Measurements from ENCODE around the gene PDE11A.
"Not testable (repeated sequence)": the region's sequence is repeated elsewhere in the genome, so short reads cannot be mapped to it uniquely, and the experiment has no call there.

PDE11A gene

GRCh38 chr2:177874686-177875085, 197.9 kb downstream of the PDE11A start:
- FAIRE-seq = no peak
- DNase-seq (ENCODE audit: insufficient read length, low spot score) = no peak
- TF ChIP-seq POU2F2 (IDR thresholded peaks at IDR 0.05; ENCODE audit: low read depth, low read length) = no peak
- TF ChIP-seq PAX5 (IDR thresholded peaks at IDR 0.05; ENCODE audit: insufficient read depth, low read length, severe bottlenecking) = no peak
- no peak for TF ChIP-seq SPI1 (IDR thresholded peaks at IDR 0.05; ENCODE audit: low read depth, low read length)
- no peak for TF ChIP-seq POLR2AphosphoS5 (IDR thresholded peaks at IDR 0.05; ENCODE audit: low read depth, low read length)
- TF ChIP-seq TAF1 (IDR thresholded peaks at IDR 0.05; ENCODE audit: low read depth, low read length) = no peak
- no peak for TF ChIP-seq POLR2A (IDR thresholded peaks at IDR 0.05; ENCODE audit: low read depth, low read length)

GRCh38 chr2:177873915-177874314, 198.7 kb downstream of the PDE11A start:
- FAIRE-seq (no peak), DNase-seq (ENCODE audit: insufficient read length, low spot score) (no peak)
- TF ChIP-seq TAF1 (IDR thresholded peaks at IDR 0.05; ENCODE audit: low read depth, low read length) = no peak

GRCh38 chr2:177872286-177872685, 200.3 kb downstream of the PDE11A start:
- no peak for TF ChIP-seq POLR2A (IDR thresholded peaks at IDR 0.05; ENCODE audit: low read depth, low read length)
- DNase-seq (ENCODE audit: insufficient read length, low spot score) (no peak), FAIRE-seq (no peak)

- TF ChIP-seq POU2F2 (IDR thresholded peaks at IDR 0.05; ENCODE audit: low read depth, low read length) (no peak), SPI1 (IDR thresholded peaks at IDR 0.05; ENCODE audit: low read depth, low read length) (no peak), POLR2A (IDR thresholded peaks at IDR 0.05; ENCODE audit: low read depth, low read length) (no peak), POLR2AphosphoS5 (IDR thresholded peaks at IDR 0.05; ENCODE audit: low read depth, low read length) (no peak), PAX5 (IDR thresholded peaks at IDR 0.05; ENCODE audit: insufficient read depth, low read length, severe bottlenecking) (no peak), TAF1 (IDR thresholded peaks at IDR 0.05; ENCODE audit: low read depth, low read length) (no peak)
- FAIRE-seq = no peak
- no peak for DNase-seq (ENCODE audit: insufficient read length, low spot score)
Measured at GRCh38 chr2:177869912-177870311, 202.7 kb downstream of the PDE11A start.

- FAIRE-seq = no peak
- TF ChIP-seq PAX5 (IDR thresholded peaks at IDR 0.05; ENCODE audit: insufficient read depth, low read length, severe bottlenecking) (no peak), POLR2AphosphoS5 (IDR thresholded peaks at IDR 0.05; ENCODE audit: low read depth, low read length) (no peak), POLR2A (IDR thresholded peaks at IDR 0.05; ENCODE audit: low read depth, low read length) (no peak), POU2F2 (IDR thresholded peaks at IDR 0.05; ENCODE audit: low read depth, low read length) (no peak), SPI1 (IDR thresholded peaks at IDR 0.05; ENCODE audit: low read depth, low read length) (no peak), TAF1 (IDR thresholded peaks at IDR 0.05; ENCODE audit: low read depth, low read length) (no peak)
Measured at GRCh38 chr2:177869209-177869608, 203.4 kb downstream of the PDE11A start.

GRCh38 chr2:177868806-177869205, 203.8 kb downstream of the PDE11A start:
- FAIRE-seq (no peak), DNase-seq (ENCODE audit: insufficient read length, low spot score) (no peak)
- TF ChIP-seq SPI1 (IDR thresholded peaks at IDR 0.05; ENCODE audit: low read depth, low read length) = no peak
- no peak for TF ChIP-seq POLR2A (IDR thresholded peaks at IDR 0.05; ENCODE audit: low read depth, low read length)
- no peak for TF ChIP-seq PAX5 (IDR thresholded peaks at IDR 0.05; ENCODE audit: insufficient read depth, low read length, severe bottlenecking)
- no peak for TF ChIP-seq POLR2AphosphoS5 (IDR thresholded peaks at IDR 0.05; ENCODE audit: low read depth, low read length)
- no peak for TF ChIP-seq TAF1 (IDR thresholded peaks at IDR 0.05; ENCODE audit: low read depth, low read length)
- TF ChIP-seq POU2F2 (IDR thresholded peaks at IDR 0.05; ENCODE audit: low read depth, low read length) = no peak

More at GRCh38 chr2:177869209-177869608, 203.4 kb downstream of the PDE11A start:
- DNase-seq (ENCODE audit: insufficient read length, low spot score) = no peak

- DNase-seq (ENCODE audit: insufficient read length, low spot score) (no peak), FAIRE-seq (no peak)
- no peak for TF ChIP-seq PAX5 (IDR thresholded peaks at IDR 0.05; ENCODE audit: insufficient read depth, low read length, severe bottlenecking)
Measured at GRCh38 chr2:177857538-177857937, 215.0 kb downstream of the PDE11A start.

- FAIRE-seq (no peak), DNase-seq (ENCODE audit: insufficient read length, low spot score) (no peak)
- no peak for TF ChIP-seq POLR2AphosphoS5 (IDR thresholded peaks at IDR 0.05; ENCODE audit: low read depth, low read length)
- TF ChIP-seq PAX5 (IDR thresholded peaks at IDR 0.05; ENCODE audit: insufficient read depth, low read length, severe bottlenecking) = no peak
- TF ChIP-seq POU2F2 (IDR thresholded peaks at IDR 0.05; ENCODE audit: low read depth, low read length) = no peak
- no peak for TF ChIP-seq TAF1 (IDR thresholded peaks at IDR 0.05; ENCODE audit: low read depth, low read length)
- no peak for TF ChIP-seq SPI1 (IDR thresholded peaks at IDR 0.05; ENCODE audit: low read depth, low read length)
- no peak for TF ChIP-seq POLR2A (IDR thresholded peaks at IDR 0.05; ENCODE audit: low read depth, low read length)
Measured at GRCh38 chr2:177852389-177852788, 220.2 kb downstream of the PDE11A start.

GRCh38 chr2:177843188-177843587, 229.4 kb downstream of the PDE11A start:
- no peak for TF ChIP-seq POLR2AphosphoS5 (IDR thresholded peaks at IDR 0.05; ENCODE audit: low read depth, low read length)
- FAIRE-seq (no peak), DNase-seq (ENCODE audit: insufficient read length, low spot score) (no peak)

GRCh38 chr2:177842243-177842642, 230.3 kb downstream of the PDE11A start:
- FAIRE-seq (no peak), DNase-seq (ENCODE audit: insufficient read length, low spot score) (no peak)
- no peak for TF ChIP-seq POU2F2 (IDR thresholded peaks at IDR 0.05; ENCODE audit: low read depth, low read length)
- no peak for TF ChIP-seq PAX5 (IDR thresholded peaks at IDR 0.05; ENCODE audit: insufficient read depth, low read length, severe bottlenecking)
- no peak for TF ChIP-seq POLR2AphosphoS5 (IDR thresholded peaks at IDR 0.05; ENCODE audit: low read depth, low read length)
- TF ChIP-seq SPI1 (IDR thresholded peaks at IDR 0.05; ENCODE audit: low read depth, low read length) = no peak
- no peak for TF ChIP-seq TAF1 (IDR thresholded peaks at IDR 0.05; ENCODE audit: low read depth, low read length)
- TF ChIP-seq POLR2A (IDR thresholded peaks at IDR 0.05; ENCODE audit: low read depth, low read length) = no peak

GRCh38 chr2:177835418-177836204, 237.0 kb downstream of the PDE11A start:
- not testable (repeated sequence) for FAIRE-seq; DNase-seq (ENCODE audit: insufficient read length, low spot score)
